Measurements from ENCODE around the gene BCL2. TPM values are rescaled to one million over a fixed set of nuclear protein-coding genes. Genes with fewer than 3 reads are reported as not detected.

The BCL2 gene
- polyA plus RNA-seq, 1 experiment = 0.35 TPM

GRCh38 chr18:63198098-63198760 is 121.3 kb downstream of the BCL2 start:
- Histone ChIP-seq H3K4me3 (ENCODE audit: low read depth, low read length) (no peak overlapping the region), H3K9me3 (ENCODE audit: control insufficient read depth, insufficient read depth, low read length) (peaks cover 6% of the 10 kb centered on the region; the same call in 1 of the 2 replicates), H3K27ac (ENCODE audit: low read depth, low read length) (no peak overlapping the region), H3K27me3 (ENCODE audit: control insufficient read depth, insufficient read depth, low read length) (peaks cover 2% of the 10 kb centered on the region)
- no peak for TF ChIP-seq CTCF (IDR thresholded peaks at IDR 0.05; ENCODE audit: low read depth, low read length)
- CTCF ChIA-PET = no interaction called here
- POLR2A ChIA-PET = no interaction called here
- DNase-seq (ENCODE audit: low read depth, low spot score) = no peak

DNA sequence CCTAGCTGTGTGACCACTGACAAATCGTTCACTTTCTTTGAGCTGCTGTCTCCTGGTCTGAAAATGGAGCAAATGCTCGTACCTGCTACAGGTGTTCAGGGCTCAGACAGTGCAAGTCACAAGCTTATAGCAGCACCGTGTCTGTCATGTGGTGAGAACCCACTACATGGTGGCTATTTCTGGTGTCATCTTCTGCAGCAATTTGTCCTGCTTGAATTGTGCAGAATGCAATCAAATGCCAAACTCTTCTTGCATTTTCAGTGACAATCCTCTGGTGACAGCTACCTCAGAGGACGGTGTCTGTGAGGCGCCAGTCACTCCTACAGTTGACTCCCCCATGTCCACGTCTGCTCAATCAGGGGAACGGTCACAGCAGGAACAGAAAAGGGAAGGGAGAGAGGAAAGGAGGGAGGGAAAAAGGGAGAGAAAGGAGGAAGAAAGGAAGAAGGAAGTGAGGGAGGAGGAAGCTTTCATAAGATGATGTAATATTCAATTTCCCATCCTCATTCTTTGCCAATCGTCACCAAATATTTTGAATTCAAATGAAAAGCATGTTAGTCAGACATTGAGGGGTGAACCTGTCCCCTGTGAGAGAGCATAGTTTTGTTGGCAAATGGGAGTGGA is 122.2 kb downstream of the BCL2 start:
- DNase-seq (ENCODE audit: low read depth, low spot score) = no peak
- ChIA-PET POLR2A (no interaction called here), CTCF (interaction anchor here (0.7 kb wide), 1 partner anchor 16 kb away, joined by 3 read pairs; no protein-coding TSS in a partner anchor)
- no peak for TF ChIP-seq CTCF (IDR thresholded peaks at IDR 0.05; ENCODE audit: low read depth, low read length)
- H3K27ac ChIP-seq (ENCODE audit: low read depth, low read length) = no peak overlapping the region
- peaks cover 6% of the 10 kb centered on the region; the same call in 1 of the 2 replicates for H3K9me3 ChIP-seq (ENCODE audit: control insufficient read depth, insufficient read depth, low read length)
- no peak overlapping the region for H3K4me3 ChIP-seq (ENCODE audit: low read depth, low read length)
- H3K27me3 ChIP-seq (ENCODE audit: control insufficient read depth, insufficient read depth, low read length) = no peaks in the 10 kb centered on the region

DNA sequence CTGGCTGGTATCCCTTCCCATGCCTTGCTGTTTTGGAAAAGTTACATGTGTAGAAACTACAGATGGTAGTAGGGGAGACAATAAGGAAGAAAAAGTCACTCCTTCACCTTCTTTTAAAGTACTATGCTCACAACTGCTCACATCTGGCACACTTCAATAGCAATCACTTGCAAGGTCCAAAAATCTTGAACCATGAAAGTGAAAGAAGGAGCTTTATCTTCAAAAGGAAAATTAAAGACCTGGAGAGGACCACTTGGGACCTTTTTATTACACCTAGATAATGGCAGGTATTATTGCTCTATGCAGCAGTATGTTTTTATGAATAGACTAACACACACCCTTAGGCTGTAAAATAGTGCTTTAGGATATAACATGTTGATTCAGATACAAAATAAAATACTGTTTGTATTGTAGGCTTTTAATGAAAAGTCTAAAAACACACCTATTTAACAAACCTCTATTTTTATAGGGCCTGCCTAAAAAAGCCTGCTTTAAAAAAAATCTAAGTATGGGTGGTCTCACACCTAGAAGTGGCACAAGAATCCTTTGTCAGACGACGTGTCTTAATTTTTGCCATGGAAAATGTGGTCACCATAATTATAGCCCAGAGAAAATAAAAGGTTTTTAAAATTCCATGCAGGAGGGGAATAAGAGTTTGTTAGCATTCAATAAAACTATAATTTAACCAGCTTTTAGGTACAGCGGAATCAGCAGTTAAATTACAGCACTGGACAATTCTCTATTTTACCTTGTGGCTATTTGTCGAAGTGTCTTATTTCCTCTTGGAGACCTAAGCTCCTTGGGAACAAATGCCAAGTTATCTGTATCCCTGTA is 124.0 kb downstream of the BCL2 start:
- no peak overlapping the region for H3K27ac ChIP-seq (ENCODE audit: low read depth, low read length)
- H3K9me3 ChIP-seq (ENCODE audit: control insufficient read depth, insufficient read depth, low read length) = peaks cover 6% of the 10 kb centered on the region; the same call in 1 of the 2 replicates
- TF ChIP-seq CTCF (IDR thresholded peaks at IDR 0.05; ENCODE audit: low read depth, low read length) = no peak
- no peaks in the 10 kb centered on the region for H3K27me3 ChIP-seq (ENCODE audit: control insufficient read depth, insufficient read depth, low read length)
- DNase-seq (ENCODE audit: low read depth, low spot score) = no peak
- H3K4me3 ChIP-seq (ENCODE audit: low read depth, low read length) = no peak overlapping the region
- ChIA-PET CTCF (no interaction called here), POLR2A (no interaction called here)

DNA sequence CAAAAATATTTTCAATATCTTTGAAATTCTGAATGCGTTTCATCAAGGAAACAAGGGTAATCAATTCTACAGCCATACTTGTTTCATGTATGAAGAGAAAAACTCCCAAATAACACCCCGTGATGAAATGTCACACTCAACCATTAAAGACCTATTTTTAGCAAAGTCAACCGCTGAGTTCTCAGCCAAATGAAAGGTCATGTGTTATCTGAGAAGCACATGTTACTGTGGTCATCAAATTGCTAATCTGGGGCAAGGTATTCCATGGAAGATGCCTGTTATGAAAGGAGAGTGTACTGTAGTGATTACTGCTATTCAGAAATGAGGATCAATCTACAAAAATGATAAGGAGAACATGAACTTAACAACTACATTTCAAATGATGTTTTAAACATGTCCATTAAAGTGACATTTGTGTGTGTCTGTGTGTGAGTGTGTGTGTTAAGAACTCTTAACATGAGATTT is 126.7 kb downstream of the BCL2 start:
- DNase-seq (ENCODE audit: low read depth, low spot score) = no peak
- ChIA-PET CTCF (no interaction called here), POLR2A (no interaction called here)
- Histone ChIP-seq H3K9me3 (ENCODE audit: control insufficient read depth, insufficient read depth, low read length) (no peaks in the 10 kb centered on the region), H3K27ac (ENCODE audit: low read depth, low read length) (no peak overlapping the region), H3K27me3 (ENCODE audit: control insufficient read depth, insufficient read depth, low read length) (no peaks in the 10 kb centered on the region), H3K4me3 (ENCODE audit: low read depth, low read length) (no peak overlapping the region)
- no peak for TF ChIP-seq CTCF (IDR thresholded peaks at IDR 0.05; ENCODE audit: low read depth, low read length)

Data from AG04450 (cell line).